Activated naive CD4-positive, alpha-beta T cell treated with anti-CD3 and anti-CD28 coated beads, Interleukin-2, amount 50 U/mL, for 72 hours (primary cell): ENCODE results near the gene MRPL34. TPM values are rescaled to one million over a fixed set of nuclear protein-coding genes. Genes with fewer than 3 reads are reported as not detected.
"Not testable (repeated sequence)": the region's sequence is repeated elsewhere in the genome, so short reads cannot be mapped to it uniquely, and the experiment has no call there.

Experiments used
- ATAC-seq, 2 donors: fragments of 150-1000 bp; cut with Tn5 transposase; 2 replicates each; pipeline ENCODE4 v1.10.0; 2021; ENCODE audit warnings: mild to moderate bottlenecking in 2 of 2, moderate library complexity in 2 of 2
- DNase-seq, 2 donors: peaks; one replicate each; pipeline ENCODE4 v3.0.0; 2021 to 2022; ENCODE audit warnings: low spot score in 2 of 2
- H3K27ac Mint-ChIP-seq, 2 donors: one replicate each; pipeline ENCODE4 v1.8.0; 2022; ENCODE audit warnings: mild to moderate bottlenecking in 2 of 2, mixed read lengths in 2 of 2
- H3K36me3 Mint-ChIP-seq, 2 donors: one replicate each; pipeline ENCODE4 v1.8.0; 2022; ENCODE audit warnings: mixed read lengths in 2 of 2
- H3K9me3 Mint-ChIP-seq, 2 donors: one replicate each; pipeline ENCODE4 v1.8.0; 2022; ENCODE audit warnings: mixed read lengths in 2 of 2
- total RNA-seq, 2 donors: library from RNA; stranded (reverse); gene quantifications; one replicate each; pipeline ENCODE4 v1.2.3, GENCODE V29; 2022

The MRPL34 gene
- 100 to 1,000 TPM in 1 of 2 donors, 10 to 100 TPM in 1; 70.2 to 100 TPM for total RNA-seq

- peak within 1 kb of the TSS; percentile 92 to 93 for H3K27ac Mint-ChIP-seq
- ATAC-seq (peak; percentile 70 to 72), DNase-seq (peak; percentile 91 to 99)
- no peaks in the 10 kb centered on the region for H3K9me3 Mint-ChIP-seq
- peaks cover 6 to 12% of the 10 kb centered on the region in 2 donors for H3K36me3 Mint-ChIP-seq
Observed at GRCh38 chr19:17305517-17306284, at the start of gene MRPL34. MRPL34 (plus strand) TSS chr19:17305872; CDS start chr19:17305893, 21 bp downstream.

- Mint-ChIP-seq H3K36me3 (no peaks in the 10 kb centered on the region), H3K27ac (no peak overlapping the region), H3K9me3 (no peaks in the 10 kb centered on the region)
- ATAC-seq (no peak), DNase-seq (no peak)
Observed at GRCh38 chr19:17256130-17256529, 49.5 kb upstream of the MRPL34 start.

- ATAC-seq (no peak), DNase-seq (no peak)
- Mint-ChIP-seq H3K27ac (no peak overlapping the region), H3K36me3 (no peaks in the 10 kb centered on the region), H3K9me3 (no peaks in the 10 kb centered on the region)
Observed at GRCh38 chr19:17259118-17259780, 46.4 kb upstream of the MRPL34 start.

GRCh38 chr19:17259934-17260333 is 45.7 kb upstream of the MRPL34 start:
- Mint-ChIP-seq H3K9me3 (no peaks in the 10 kb centered on the region), H3K36me3 (no peaks in the 10 kb centered on the region), H3K27ac (no peak overlapping the region)
- ATAC-seq (no peak), DNase-seq (no peak)

GRCh38 chr19:17260842-17261325 is 44.8 kb upstream of the MRPL34 start:
- no peaks in the 10 kb centered on the region for H3K36me3 Mint-ChIP-seq
- peak; percentile 88 to 93 for DNase-seq
- ATAC-seq = peak; percentile 100
- no peaks in the 10 kb centered on the region for H3K9me3 Mint-ChIP-seq
- H3K27ac Mint-ChIP-seq = no peak overlapping the region

- no peak for ATAC-seq
- H3K36me3 Mint-ChIP-seq = peaks cover 0 to 2% of the 10 kb centered on the region in 2 donors
- DNase-seq = no peak
- no peaks in the 10 kb centered on the region for H3K9me3 Mint-ChIP-seq
- H3K27ac Mint-ChIP-seq = no peak overlapping the region
Observed at GRCh38 chr19:17262557-17262956, 43.1 kb upstream of the MRPL34 start.

GRCh38 chr19:17263712-17264640 is 41.7 kb upstream of the MRPL34 start:
- peak overlapping the region in 1 of 2 donors; percentile 66 for H3K27ac Mint-ChIP-seq
- peaks cover 5 to 8% of the 10 kb centered on the region in 2 donors for H3K36me3 Mint-ChIP-seq
- no peak for DNase-seq
- ATAC-seq = no peak
- no peaks in the 10 kb centered on the region for H3K9me3 Mint-ChIP-seq

GRCh38 chr19:17264641-17264979 is 41.1 kb upstream of the MRPL34 start, which contains the start of gene USHBP1:
USHBP1 (minus strand) TSS chr19:17264745; CDS start chr19:17264299, 446 bp downstream.
- H3K36me3 Mint-ChIP-seq = peaks cover 5 to 8% of the 10 kb centered on the region in 2 donors
- ATAC-seq = no peak
- peak within 1 kb of the TSS in 1 of 2 donors; percentile 66 for H3K27ac Mint-ChIP-seq

GRCh38 chr19:17266026-17266425 is 39.6 kb upstream of the MRPL34 start:
- DNase-seq = no peak
- Mint-ChIP-seq H3K36me3 (peaks cover 5 to 8% of the 10 kb centered on the region in 2 donors), H3K27ac (no peak overlapping the region), H3K9me3 (no peaks in the 10 kb centered on the region)
- no peak for ATAC-seq

More at GRCh38 chr19:17264641-17264979, 41.1 kb upstream of the MRPL34 start, which contains the start of gene USHBP1:
- no peak for DNase-seq
- H3K9me3 Mint-ChIP-seq = no peaks in the 10 kb centered on the region

GRCh38 chr19:17266589-17266974 is 39.1 kb upstream of the MRPL34 start:
- H3K9me3 Mint-ChIP-seq = no peaks in the 10 kb centered on the region
- ATAC-seq = no peak
- peaks cover 5 to 8% of the 10 kb centered on the region in 2 donors for H3K36me3 Mint-ChIP-seq
- H3K27ac Mint-ChIP-seq = peak overlapping the region; percentile 63 to 90
- DNase-seq = no peak

- H3K27ac Mint-ChIP-seq = peak within 1 kb of the TSS; percentile 63 to 90
- peak; percentile 94 to 95 for ATAC-seq
- peaks cover 5 to 8% of the 10 kb centered on the region in 2 donors for H3K36me3 Mint-ChIP-seq
- peak; percentile 92 to 96 for DNase-seq
- no peaks in the 10 kb centered on the region for H3K9me3 Mint-ChIP-seq
Observed at GRCh38 chr19:17266975-17267788, 38.5 kb upstream of the MRPL34 start, which contains the start of gene BABAM1. BABAM1 (plus strand) TSS chr19:17267443; CDS start chr19:17268807, 1,364 bp downstream.

GRCh38 chr19:17268754-17269153 is 36.9 kb upstream of the MRPL34 start:
- Mint-ChIP-seq H3K27ac (peak overlapping the region; percentile 36 to 90), H3K36me3 (peaks cover 5 to 8% of the 10 kb centered on the region in 2 donors), H3K9me3 (no peaks in the 10 kb centered on the region)
- DNase-seq (no peak), ATAC-seq (no peak)

- not testable (repeated sequence) for DNase-seq, H3K9me3 Mint-ChIP-seq, H3K36me3 Mint-ChIP-seq, ATAC-seq
- H3K27ac Mint-ChIP-seq = peak overlapping the region in 1 of 2 donors; percentile 79
Observed at GRCh38 chr19:17274892-17275291, 30.8 kb upstream of the MRPL34 start.

- ATAC-seq (no peak), DNase-seq (no peak)
- peak overlapping the region; percentile 15 to 60 for H3K27ac Mint-ChIP-seq
- no peaks in the 10 kb centered on the region for H3K9me3 Mint-ChIP-seq
- H3K36me3 Mint-ChIP-seq = no peaks in the 10 kb centered on the region
Observed at GRCh38 chr19:17275441-17276175, 30.1 kb upstream of the MRPL34 start.

- Mint-ChIP-seq H3K9me3 (no peaks in the 10 kb centered on the region), H3K36me3 (no peaks in the 10 kb centered on the region), H3K27ac (no peak overlapping the region)
- ATAC-seq = no peak
- DNase-seq = no peak
Observed at GRCh38 chr19:17279436-17279835, 26.2 kb upstream of the MRPL34 start.
